ENCODE data around the gene MDFI. TPM values are rescaled to one million over a fixed set of nuclear protein-coding genes. Genes with fewer than 3 reads are reported as not detected.

MDFI gene
- total and polyA plus RNA-seq, 4 donors: 0.24 to 2.8 (median 0.50) TPM; not detected in 1

DNA sequence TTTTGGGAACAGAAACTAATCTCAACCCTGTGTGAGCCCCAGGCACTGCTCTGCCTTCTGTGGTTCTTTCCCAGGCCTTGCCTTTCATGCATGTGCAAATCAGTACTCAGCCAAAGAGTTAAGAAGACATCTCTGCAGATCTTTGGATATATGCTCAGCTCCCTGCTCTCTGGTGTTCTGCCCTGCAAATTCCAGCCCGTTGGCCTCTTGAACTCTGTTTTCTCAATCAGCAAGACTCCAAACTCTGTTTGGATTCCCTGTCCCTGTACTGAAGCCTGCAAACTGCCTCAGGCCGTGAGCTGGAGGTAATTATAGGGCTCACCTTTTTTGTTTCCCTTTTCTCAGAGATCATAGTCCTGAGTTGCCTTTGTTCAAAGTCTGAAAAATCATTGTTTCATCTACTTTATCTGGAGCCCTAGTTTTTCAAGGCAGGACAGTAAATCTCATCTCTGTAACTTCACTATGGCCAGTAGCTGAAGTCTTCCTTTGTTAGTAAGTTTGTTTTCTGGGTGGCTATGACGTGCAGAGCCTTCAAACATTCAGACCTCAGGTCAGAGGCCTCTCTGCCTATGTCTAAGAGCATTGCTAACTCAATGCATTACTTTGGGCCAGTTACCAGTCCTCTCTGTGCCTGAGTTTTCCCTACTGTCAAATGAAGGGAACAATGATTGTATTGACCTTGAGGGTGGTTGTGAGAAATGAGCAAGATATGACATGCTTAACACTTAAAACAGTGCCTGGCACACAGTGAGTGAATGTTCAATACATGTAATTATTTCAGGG, 15.9 kb upstream of the MDFI start:
- no peak overlapping the region for H3K4me3 ChIP-seq (ENCODE audit: low read depth in 1 of 3, low read length in 3 of 3)
- TF ChIP-seq HNF4A (conservative IDR thresholded peaks at IDR 0.05) (no peak), HNF4G (IDR thresholded peaks at IDR 0.05) (no peak), YY1 (IDR thresholded peaks at IDR 0.05) (no peak), REST (IDR thresholded peaks at IDR 0.05) (no peak), FOXA1 (IDR thresholded peaks at IDR 0.05) (no peak)
- TF ChIP-seq, protein P1, sequence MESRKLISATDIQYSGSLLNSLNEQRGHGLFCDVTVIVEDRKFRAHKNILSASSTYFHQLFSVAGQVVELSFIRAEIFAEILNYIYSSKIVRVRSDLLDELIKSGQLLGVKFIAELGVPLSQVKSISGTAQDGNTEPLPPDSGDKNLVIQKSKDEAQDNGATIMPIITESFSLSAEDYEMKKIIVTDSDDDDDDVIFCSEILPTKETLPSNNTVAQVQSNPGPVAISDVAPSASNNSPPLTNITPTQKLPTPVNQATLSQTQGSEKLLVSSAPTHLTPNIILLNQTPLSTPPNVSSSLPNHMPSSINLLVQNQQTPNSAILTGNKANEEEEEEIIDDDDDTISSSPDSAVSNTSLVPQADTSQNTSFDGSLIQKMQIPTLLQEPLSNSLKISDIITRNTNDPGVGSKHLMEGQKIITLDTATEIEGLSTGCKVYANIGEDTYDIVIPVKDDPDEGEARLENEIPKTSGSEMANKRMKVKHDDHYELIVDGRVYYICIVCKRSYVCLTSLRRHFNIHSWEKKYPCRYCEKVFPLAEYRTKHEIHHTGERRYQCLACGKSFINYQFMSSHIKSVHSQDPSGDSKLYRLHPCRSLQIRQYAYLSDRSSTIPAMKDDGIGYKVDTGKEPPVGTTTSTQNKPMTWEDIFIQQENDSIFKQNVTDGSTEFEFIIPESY (IDR thresholded peaks at IDR 0.05): no peak
- TF ChIP-seq, protein P2, sequence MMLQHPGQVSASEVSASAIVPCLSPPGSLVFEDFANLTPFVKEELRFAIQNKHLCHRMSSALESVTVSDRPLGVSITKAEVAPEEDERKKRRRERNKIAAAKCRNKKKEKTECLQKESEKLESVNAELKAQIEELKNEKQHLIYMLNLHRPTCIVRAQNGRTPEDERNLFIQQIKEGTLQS (IDR thresholded peaks at IDR 0.05): no peak
- H3K27ac ChIP-seq (ENCODE audit: low read depth in 1 of 2, low read length in 2 of 2): no peak overlapping the region
- H3K9ac ChIP-seq (ENCODE audit: low read depth in 1 of 2, low read length in 2 of 2): no peak overlapping the region
- no peaks in the 10 kb centered on the region for H3K27me3 ChIP-seq (ENCODE audit: control insufficient read depth in 4 of 4, insufficient read depth in 4 of 4, low read length in 3 of 4)
- WGBS: 57% methylated on average over 3 of the region's 3 CpGs
- peaks cover 0 to 3% (median under 1%) of the 10 kb centered on the region in 4 donors for H3K9me3 ChIP-seq (ENCODE audit: control insufficient read depth in 4 of 4, low read length in 3 of 4)
- no peaks in the 10 kb centered on the region for H3K36me3 ChIP-seq (ENCODE audit: control insufficient read depth in 4 of 4, insufficient read depth in 3 of 4, low read depth in 1 of 4, low read length in 3 of 4)
- no peak for DNase-seq (ENCODE audit: low spot score)
- H3K4me1 ChIP-seq (ENCODE audit: control insufficient read depth in 4 of 4, insufficient read depth in 4 of 4, low read length in 3 of 4): no peaks in the 10 kb centered on the region

DNA sequence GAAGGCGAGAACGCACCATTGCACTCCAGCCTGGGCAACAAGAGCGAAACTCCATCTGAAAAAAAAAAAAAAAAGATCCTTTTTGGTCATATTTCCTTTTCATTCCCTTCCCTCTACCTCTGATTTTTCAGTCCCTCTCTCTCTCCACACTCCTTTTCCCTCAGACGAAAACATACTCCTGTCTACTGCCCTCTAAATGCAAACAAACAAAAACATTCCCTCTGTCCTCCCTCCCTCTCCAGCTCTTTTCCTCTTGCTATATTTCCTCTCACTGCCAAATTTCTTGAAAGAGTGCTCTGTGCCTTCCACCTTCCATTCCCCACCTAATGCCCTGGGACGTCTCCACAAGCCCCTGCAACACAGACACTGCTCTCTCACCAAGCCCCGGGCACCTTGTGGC, 14.9 kb upstream of the MDFI start:
- no peak for DNase-seq (ENCODE audit: low spot score)
- Histone ChIP-seq H3K27me3 (ENCODE audit: control insufficient read depth in 4 of 4, insufficient read depth in 4 of 4, low read length in 3 of 4) (no peaks in the 10 kb centered on the region), H3K27ac (ENCODE audit: low read depth in 1 of 2, low read length in 2 of 2) (no peak overlapping the region), H3K4me1 (ENCODE audit: control insufficient read depth in 4 of 4, insufficient read depth in 4 of 4, low read length in 3 of 4) (no peaks in the 10 kb centered on the region), H3K36me3 (ENCODE audit: control insufficient read depth in 4 of 4, insufficient read depth in 3 of 4, low read depth in 1 of 4, low read length in 3 of 4) (no peaks in the 10 kb centered on the region), H3K4me3 (ENCODE audit: low read depth in 1 of 3, low read length in 3 of 3) (no peak overlapping the region), H3K9ac (ENCODE audit: low read depth in 1 of 2, low read length in 2 of 2) (no peak overlapping the region), H3K9me3 (ENCODE audit: control insufficient read depth in 4 of 4, low read length in 3 of 4) (peaks cover 0 to 3% (median under 1%) of the 10 kb centered on the region in 4 donors)
- 90% methylated on average over 6 of the region's 6 CpGs for WGBS
- TF ChIP-seq JUND (IDR thresholded peaks at IDR 0.05): no peak
- TF ChIP-seq EGR1 (IDR thresholded peaks at IDR 0.05; ENCODE audit: low read depth in 2 of 2): no peak
- TF ChIP-seq HNF4A (conservative IDR thresholded peaks at IDR 0.05): no peak
- no peak for TF ChIP-seq HNF4G (IDR thresholded peaks at IDR 0.05)
- no peak for TF ChIP-seq TAF1 (conservative IDR thresholded peaks at IDR 0.05)
- TF ChIP-seq GABPA (IDR thresholded peaks at IDR 0.05 in 1 of 2, conservative IDR thresholded peaks at IDR 0.05 in 1 of 2): no peak
- TF ChIP-seq, protein P1 (IDR thresholded peaks at IDR 0.05): no peak
- TF ChIP-seq FOXA1 (IDR thresholded peaks at IDR 0.05): no peak
- TF ChIP-seq REST (IDR thresholded peaks at IDR 0.05): no peak
- no peak for TF ChIP-seq SP1 (IDR thresholded peaks at IDR 0.05)

Data from liver (tissue), 9 donors.